ENCODE data around the gene CLSTN2. TPM values are rescaled to one million over a fixed set of nuclear protein-coding genes. Genes with fewer than 3 reads are reported as not detected.

Gene CLSTN2
- total RNA-seq, 1 experiment from 2014 or later, result 0.02 TPM

DNA sequence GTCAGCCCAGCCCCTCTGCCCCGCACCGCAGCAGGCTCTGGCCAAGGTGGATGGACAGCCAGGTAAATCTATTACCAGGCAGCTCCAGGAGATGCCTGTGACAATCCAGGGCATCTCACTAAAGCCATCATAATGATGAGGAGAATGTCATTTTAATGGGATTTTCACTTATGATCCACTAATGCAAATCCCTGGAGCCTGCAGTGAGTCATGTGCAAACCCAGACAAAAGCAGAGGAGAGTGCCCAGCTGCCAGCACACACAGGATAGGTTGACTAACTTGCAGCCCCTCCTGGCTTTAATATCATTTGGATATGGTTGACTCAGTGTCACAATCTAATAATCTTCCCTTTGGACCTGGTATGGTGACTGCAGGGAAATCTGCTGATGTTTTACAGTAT, 536.0 kb downstream of the CLSTN2 start:
- H3K27ac ChIP-seq (ENCODE audit: low read depth, low read length), result no peak overlapping the region
- no peaks in the 10 kb centered on the region for H3K79me2 ChIP-seq (ENCODE audit: insufficient read depth, low read length)
- no peak for DNase-seq (ENCODE audit: low read depth, low spot score)
- peaks cover 48% of the 10 kb centered on the region for H3K27me3 ChIP-seq (ENCODE audit: insufficient read depth, low read length)
- peaks cover 0 to 10% of the 10 kb centered on the region in 2 experiments; a peak in 1 of 4 replicates for H3K4me1 ChIP-seq (ENCODE audit: control insufficient read depth in 1 of 2, insufficient read depth in 2 of 2, low read length in 2 of 2)
- ATAC-seq, result no peak
- H3K4me2 ChIP-seq (ENCODE audit: low read length), result no peak overlapping the region
- H3K9ac ChIP-seq (ENCODE audit: low read length), result no peak overlapping the region
- no peaks in the 10 kb centered on the region for H3K9me3 ChIP-seq (ENCODE audit: control insufficient read depth in 1 of 2, insufficient read depth in 1 of 2, low read depth in 1 of 2, low read length in 2 of 2)
- ChIA-PET CTCF (no interaction called here), RAD21 (ENCODE audit: low non-redundant PET in 1 of 2, low total read pairs in 2 of 2, uncharacterized antibody in 2 of 2, unreplicated experiment in 2 of 2) (no interaction called here), POLR2A (no interaction called here)
- intact Hi-C loops (cut with micrococcal nuclease), result no loop called here
- no TSS peak for BruUV-seq (replicated peaks)
- H3K9me2 ChIP-seq (ENCODE audit: insufficient read depth), result no peaks in the 10 kb centered on the region
- no peaks in the 10 kb centered on the region for H3K36me3 ChIP-seq (ENCODE audit: control insufficient read depth in 1 of 2, insufficient read depth in 2 of 2, low read length in 2 of 2)
- no peaks in the 10 kb centered on the region for H4K20me1 ChIP-seq (ENCODE audit: insufficient read depth)
- H3K4me3 ChIP-seq (replicated peaks in 1 of 2; ENCODE audit: low read depth in 1 of 2, low read length in 2 of 2), result no peak overlapping the region
- TF ChIP-seq EZH2 (IDR thresholded peaks at IDR 0.05) (no peak), POLR2AphosphoS5 (IDR thresholded peaks at IDR 0.05; ENCODE audit: low read depth, low read length) (no peak), ZFX (IDR thresholded peaks at IDR 0.05) (no peak), EGR1 (IDR thresholded peaks at IDR 0.05; ENCODE audit: low read depth) (no peak), POLR2A (IDR thresholded peaks at IDR 0.05; ENCODE audit: borderline replicate concordance, extremely low read depth, insufficient read depth, insufficient read length) (no peak), FOSL1 (IDR thresholded peaks at IDR 0.05; ENCODE audit: low read depth) (no peak), EZH2phosphoT487 (IDR thresholded peaks at IDR 0.05; ENCODE audit: borderline replicate concordance) (no peak), SP1 (IDR thresholded peaks at IDR 0.05; ENCODE audit: low read depth) (no peak), SIN3A (IDR thresholded peaks at IDR 0.05; ENCODE audit: low read depth) (no peak), JUND (IDR thresholded peaks at IDR 0.05) (no peak), CBX3 (IDR thresholded peaks at IDR 0.05; ENCODE audit: low read depth) (no peak), ELF1 (IDR thresholded peaks at IDR 0.05; ENCODE audit: borderline replicate concordance, low read depth) (no peak), RAD21 (IDR thresholded peaks at IDR 0.05; ENCODE audit: low read depth) (no peak), CEBPB (IDR thresholded peaks at IDR 0.05; ENCODE audit: low read depth) (no peak), ZNF274 (IDR thresholded peaks at IDR 0.05; ENCODE audit: low read depth, low read length) (no peak)
- H2AFZ ChIP-seq (ENCODE audit: low read depth, low read length, poor library complexity, severe bottlenecking), result no peak overlapping the region

Data from HCT116 (cell line).